Midbrain (tissue), 1 donor: ENCODE measurements around the gene PCSK1N.

Experiments
- DNase-seq: peaks from one replicate; lab custom pipeline; 2025; lab: John Stamatoyannopoulos, UW

The PCSK1N gene

GRCh38 chrX:48789366-48790220 is 45.8 kb downstream of the PCSK1N start:
- no peak for DNase-seq

- DNase-seq: no peak
Measured at GRCh38 chrX:48787505-48788443, 47.6 kb downstream of the PCSK1N start.

GRCh38 chrX:48786825-48787504 is 48.4 kb downstream of the PCSK1N start:
- no peak for DNase-seq

GRCh38 chrX:48786341-48786800 is 49.0 kb downstream of the PCSK1N start, which contains the start of gene GATA1:
TSS of gene GATA1 (plus strand) at chrX:48786590. CDS start at chrX:48791110, 4,520 bp downstream.
- no peak for DNase-seq

- no peak for DNase-seq
Measured at GRCh38 chrX:48785540-48786214, 49.7 kb downstream of the PCSK1N start.

GRCh38 chrX:48785186-48785539 is 50.2 kb downstream of the PCSK1N start:
- DNase-seq: no peak

- DNase-seq: no peak
Measured at GRCh38 chrX:48784726-48785125, 50.7 kb downstream of the PCSK1N start.

GRCh38 chrX:48782795-48783194 is 52.6 kb downstream of the PCSK1N start:
- DNase-seq: no peak

GRCh38 chrX:48782216-48782615 is 53.2 kb downstream of the PCSK1N start:
- DNase-seq: no peak

GRCh38 chrX:48781705-48782104 is 53.7 kb downstream of the PCSK1N start:
- DNase-seq: no peak
